ENCODE results near the gene EXOC3L4. TPM values are rescaled to one million over a fixed set of nuclear protein-coding genes. Genes with fewer than 3 reads are reported as not detected.
A peak's percentile ranks its signal among the peaks of the same experiment; 100 is the strongest.

The EXOC3L4 gene
- total and polyA plus RNA-seq, 9 of the 15 experiments (the other 6 are each of a cell fraction or from before 2014, with no cell fraction given) = 0.10 to 6.7 (median 0.98) TPM; not detected in 1

DNA sequence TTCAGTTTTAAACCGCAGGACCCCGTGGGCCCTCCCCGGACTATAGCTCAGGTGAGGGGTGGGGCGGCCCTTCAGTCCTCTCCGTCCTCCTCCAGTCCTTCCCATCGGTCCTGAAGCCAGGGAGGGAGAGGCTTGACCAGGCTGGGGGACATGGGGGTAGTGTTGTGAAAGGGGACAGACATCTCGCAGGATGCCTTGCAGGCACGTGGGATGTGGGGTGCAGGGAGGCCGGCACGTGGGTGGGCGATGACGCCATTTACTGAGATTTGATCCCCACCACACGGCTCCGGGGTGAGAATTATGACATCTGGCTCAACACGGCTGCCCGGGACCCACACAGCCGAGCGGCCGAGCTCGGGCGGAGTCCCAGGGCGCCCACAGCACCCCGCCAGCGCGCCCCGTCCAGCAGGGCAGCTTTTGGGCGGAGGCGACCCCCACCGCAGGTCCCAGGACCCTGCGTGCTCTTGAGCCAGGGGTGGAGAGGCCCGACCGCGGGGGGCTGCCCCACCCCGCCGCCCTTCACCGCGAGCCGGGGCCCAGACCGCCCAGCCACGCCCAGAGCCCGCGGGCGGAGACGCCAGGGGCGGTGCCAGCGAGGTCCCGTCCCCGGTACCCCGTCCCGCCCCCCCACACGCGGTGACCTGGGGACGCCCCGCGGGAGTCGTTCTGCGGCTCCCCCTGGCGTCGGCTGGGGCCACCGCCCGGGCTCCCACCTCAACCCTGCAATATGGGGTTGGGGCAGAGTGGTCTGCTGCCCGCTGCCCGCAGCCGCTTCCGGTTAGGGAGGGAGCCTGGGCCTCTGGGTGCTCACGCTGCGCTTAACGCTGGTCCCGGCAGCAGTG, 3.3 kb upstream of the EXOC3L4 start (continued):
- TF ChIP-seq, protein P1, sequence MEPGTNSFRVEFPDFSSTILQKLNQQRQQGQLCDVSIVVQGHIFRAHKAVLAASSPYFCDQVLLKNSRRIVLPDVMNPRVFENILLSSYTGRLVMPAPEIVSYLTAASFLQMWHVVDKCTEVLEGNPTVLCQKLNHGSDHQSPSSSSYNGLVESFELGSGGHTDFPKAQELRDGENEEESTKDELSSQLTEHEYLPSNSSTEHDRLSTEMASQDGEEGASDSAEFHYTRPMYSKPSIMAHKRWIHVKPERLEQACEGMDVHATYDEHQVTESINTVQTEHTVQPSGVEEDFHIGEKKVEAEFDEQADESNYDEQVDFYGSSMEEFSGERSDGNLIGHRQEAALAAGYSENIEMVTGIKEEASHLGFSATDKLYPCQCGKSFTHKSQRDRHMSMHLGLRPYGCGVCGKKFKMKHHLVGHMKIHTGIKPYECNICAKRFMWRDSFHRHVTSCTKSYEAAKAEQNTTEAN (CRISPR knock-in tag; IDR thresholded peaks at IDR 0.05) = no peak
- TF ChIP-seq CTBP1 (IDR thresholded peaks at IDR 0.05; ENCODE audit: borderline replicate concordance) = 0 out of 2 replicates have a peak, but pooled peaks have one; percentile 16
- no peak for TF ChIP-seq ADNP (tag; IDR thresholded peaks at IDR 0.05)
- no peak for TF ChIP-seq ASH1L (IDR thresholded peaks at IDR 0.05; ENCODE audit: borderline replicate concordance, low read depth, partially characterized antibody)
- no peak for TF ChIP-seq ZNF395 (CRISPR knock-in tag; IDR thresholded peaks at IDR 0.05)
- TF ChIP-seq, protein P2, sequence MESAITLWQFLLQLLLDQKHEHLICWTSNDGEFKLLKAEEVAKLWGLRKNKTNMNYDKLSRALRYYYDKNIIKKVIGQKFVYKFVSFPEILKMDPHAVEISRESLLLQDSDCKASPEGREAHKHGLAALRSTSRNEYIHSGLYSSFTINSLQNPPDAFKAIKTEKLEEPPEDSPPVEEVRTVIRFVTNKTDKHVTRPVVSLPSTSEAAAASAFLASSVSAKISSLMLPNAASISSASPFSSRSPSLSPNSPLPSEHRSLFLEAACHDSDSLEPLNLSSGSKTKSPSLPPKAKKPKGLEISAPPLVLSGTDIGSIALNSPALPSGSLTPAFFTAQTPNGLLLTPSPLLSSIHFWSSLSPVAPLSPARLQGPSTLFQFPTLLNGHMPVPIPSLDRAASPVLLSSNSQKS (CRISPR knock-in tag; IDR thresholded peaks at IDR 0.05) = no peak
- no peak for TF ChIP-seq JUN (IDR thresholded peaks at IDR 0.05; ENCODE audit: borderline replicate concordance, low read depth, low read length)
- TF ChIP-seq JUN (CRISPR knock-in tag; IDR thresholded peaks at IDR 0.05; ENCODE audit: borderline replicate concordance) = no peak
- no peak for TF ChIP-seq ILF3 (IDR thresholded peaks at IDR 0.05; ENCODE audit: borderline replicate concordance)
- TF ChIP-seq, protein P3, sequence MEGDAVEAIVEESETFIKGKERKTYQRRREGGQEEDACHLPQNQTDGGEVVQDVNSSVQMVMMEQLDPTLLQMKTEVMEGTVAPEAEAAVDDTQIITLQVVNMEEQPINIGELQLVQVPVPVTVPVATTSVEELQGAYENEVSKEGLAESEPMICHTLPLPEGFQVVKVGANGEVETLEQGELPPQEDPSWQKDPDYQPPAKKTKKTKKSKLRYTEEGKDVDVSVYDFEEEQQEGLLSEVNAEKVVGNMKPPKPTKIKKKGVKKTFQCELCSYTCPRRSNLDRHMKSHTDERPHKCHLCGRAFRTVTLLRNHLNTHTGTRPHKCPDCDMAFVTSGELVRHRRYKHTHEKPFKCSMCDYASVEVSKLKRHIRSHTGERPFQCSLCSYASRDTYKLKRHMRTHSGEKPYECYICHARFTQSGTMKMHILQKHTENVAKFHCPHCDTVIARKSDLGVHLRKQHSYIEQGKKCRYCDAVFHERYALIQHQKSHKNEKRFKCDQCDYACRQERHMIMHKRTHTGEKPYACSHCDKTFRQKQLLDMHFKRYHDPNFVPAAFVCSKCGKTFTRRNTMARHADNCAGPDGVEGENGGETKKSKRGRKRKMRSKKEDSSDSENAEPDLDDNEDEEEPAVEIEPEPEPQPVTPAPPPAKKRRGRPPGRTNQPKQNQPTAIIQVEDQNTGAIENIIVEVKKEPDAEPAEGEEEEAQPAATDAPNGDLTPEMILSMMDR (IDR thresholded peaks at IDR 0.05 in 2 of 3, conservative IDR thresholded peaks at IDR 0.05 in 1 of 3; ENCODE audit: insufficient read depth in 2 of 3, low read depth in 1 of 3, low read length in 3 of 3) = peak; percentile 56 to 67 (median 58); a peak in 5 of 6 replicates
- TF ChIP-seq POLR2B (IDR thresholded peaks at IDR 0.05; ENCODE audit: low read depth, partially characterized antibody) = no peak
- peak; percentile 28; the same call in 1 of the 2 replicates for TF ChIP-seq SMC3 (conservative IDR thresholded peaks at IDR 0.05; ENCODE audit: insufficient read depth, low read depth, low read length)
- TF ChIP-seq HDAC2 (IDR thresholded peaks at IDR 0.05) = no peak
- no peak for TF ChIP-seq GTF2E2 (tag; IDR thresholded peaks at IDR 0.05)
- TF ChIP-seq BCL6 (CRISPR knock-in tag; IDR thresholded peaks at IDR 0.05) = no peak
- TF ChIP-seq TSC22D4 (tag; IDR thresholded peaks at IDR 0.05) = no peak
- TF ChIP-seq ZNF354B (CRISPR knock-in tag; IDR thresholded peaks at IDR 0.05) = no peak
- no peak for TF ChIP-seq ZNF639 (CRISPR knock-in tag; conservative IDR thresholded peaks at IDR 0.05 in 1 of 2, IDR thresholded peaks at IDR 0.05 in 1 of 2)
- no peak for TF ChIP-seq MED1 (CRISPR knock-in tag; IDR thresholded peaks at IDR 0.05; ENCODE audit: borderline replicate concordance)
- TF ChIP-seq TBP (optimal IDR thresholded peaks at IDR 0.05; ENCODE audit: low read depth, low read length) = peak; percentile 16
